IMR-90 (cell line): ENCODE results near the gene PRRT2.

Experiments
- BHLHE40 ChIP-seq: fragments of 150-350 bp; IDR thresholded peaks from 2 replicates; pipeline ENCODE4 v1.6.1; 2016; ENCODE audit warnings: mild to moderate bottlenecking, low read depth, low read length
- CEBPB ChIP-seq: IDR thresholded peaks from 2 replicates; pipeline ENCODE4 v1.6.1; 2012; ENCODE audit warnings: low read depth, low read length, improper control_type of control experiment
- CHD1 ChIP-seq: IDR thresholded peaks from 2 replicates; pipeline ENCODE4 v1.6.1; 2012; ENCODE audit warnings: low read depth, low read length, improper control_type of control experiment
- CTCF ChIP-seq: conservative IDR thresholded peaks from 2 replicates; pipeline ENCODE4 v1.5.1; 2012; ENCODE audit warnings: mild to moderate bottlenecking, low read depth, low read length, improper control_type of control experiment
- ELK1 ChIP-seq: fragments of 150-350 bp; IDR thresholded peaks from 2 replicates; pipeline ENCODE4 v1.6.1; 2016; ENCODE audit warnings: low read depth, mild to moderate bottlenecking, low read length, moderate library complexity, borderline replicate concordance
- FOS ChIP-seq: fragments of 150-350 bp; IDR thresholded peaks from 2 replicates; pipeline ENCODE4 v1.6.1; 2016; ENCODE audit warnings: low read depth, low read length
- MAFK ChIP-seq: IDR thresholded peaks from 2 replicates; pipeline ENCODE4 v1.6.1; 2012; ENCODE audit warnings: low read depth, low read length, improper control_type of control experiment
- MXI1 ChIP-seq: IDR thresholded peaks from 2 replicates; pipeline ENCODE4 v1.6.1; 2012; ENCODE audit warnings: low read depth, mild to moderate bottlenecking, low read length, moderate library complexity, borderline replicate concordance
- POLR2A ChIP-seq: IDR thresholded peaks from 2 replicates; pipeline ENCODE4 v1.6.1; 2012; ENCODE audit warnings: mild to moderate bottlenecking, low read depth, low read length
- RAD21 ChIP-seq: IDR thresholded peaks from 2 replicates; pipeline ENCODE4 v1.6.1; 2012; ENCODE audit warnings: low read length, improper control_type of control experiment
- RCOR1 ChIP-seq: IDR thresholded peaks from 2 replicates; pipeline ENCODE4 v1.6.1; 2012; ENCODE audit warnings: mild to moderate bottlenecking, low read length, improper control_type of control experiment; ENCODE audit not compliant: insufficient replicate concordance
- RFX5 ChIP-seq: IDR thresholded peaks from 2 replicates; pipeline ENCODE4 v1.8.0; 2012; ENCODE audit warnings: low read depth, mild to moderate bottlenecking, low read length, moderate library complexity
- SMC3 ChIP-seq: fragments of 150-350 bp; IDR thresholded peaks from 2 replicates; pipeline ENCODE4 v1.6.1; 2016; ENCODE audit warnings: low read depth, mild to moderate bottlenecking, antibody characterized with exemption, low read length, moderate library complexity

GRCh38 chr16:29825145-29826044 lies 13.4 kb downstream of the PRRT2 start:
- TF ChIP-seq POLR2A (no peak), CTCF (no peak), RFX5 (no peak), ELK1 (no peak), CEBPB (no peak), RAD21 (no peak), SMC3 (no peak; the same call in 1 of the 2 replicates), RCOR1 (peak; percentile 38), MAFK (peak; percentile 25; the same call in 1 of the 2 replicates), FOS (peak; percentile 94), CHD1 (no peak), BHLHE40 (no peak), MXI1 (no peak)
